Endothelial cell of umbilical vein (primary cell): ENCODE data around the gene ROBO2. TPM values are rescaled to one million over a fixed set of nuclear protein-coding genes. Genes with fewer than 3 reads are reported as not detected.

Experiments
- BruUV-seq: library from RNA; stranded (reverse); fragments of 400-500 nt; replicated peaks from 2 replicates; lab custom pipeline; 2021; lab: Mats Ljungman, UMichigan
- CTCF ChIA-PET: fragments of 300-600, 350-600 bp; sonication (Branson Sonifier 250); formaldehyde crosslinking; loops from one replicate; lab custom pipeline; 2021; ENCODE audit warnings: antibody characterized with exemption, inconsistent platforms; lab: Charles Lee
- POLR2A ChIA-PET: fragments of 300-600, 350-600 bp; sonication (Branson Sonifier 250); formaldehyde crosslinking; loops from one replicate; lab custom pipeline; 2021; ENCODE audit warnings: antibody characterized with exemption, inconsistent platforms; lab: Charles Lee
- DNase-seq: peaks from one replicate; pipeline ENCODE4 v3.0.0-alpha.2; 2011; ENCODE audit warnings: low read depth, low spot score
- FAIRE-seq: peaks from 2 replicates; lab custom pipeline; 2011; peaks lifted over from hg19 to GRCh38; lab: Jason Lieb, UNC
- H2AFZ ChIP-seq: 2 replicates; pipeline ENCODE4 v1.6.0; 2012; ENCODE audit warnings: low read depth, low read length, control low read depth, inconsistent platforms
- H3K27ac ChIP-seq: 2 replicates; pipeline ENCODE4 v1.5.1; 2011; ENCODE audit warnings: low read depth, mild to moderate bottlenecking, control low read depth, low read length, moderate library complexity; ENCODE audit not compliant: insufficient read depth
- H3K27me3 ChIP-seq, 2 experiments: 2 replicates each; pipeline versions ENCODE4 v1.6.0 to v1.6.1; 2011; ENCODE audit warnings: low read length in 2 of 2, mixed read lengths in 1 of 2; ENCODE audit not compliant: control insufficient read depth in 2 of 2, insufficient read depth in 2 of 2
- H3K36me3 ChIP-seq, 2 experiments: 2 replicates in 1 of 2; 3 replicates in 1 of 2; pipeline ENCODE4 v1.5.1; 2011; ENCODE audit warnings: low read length in 2 of 2, mild to moderate bottlenecking in 1 of 2, moderate library complexity in 1 of 2; ENCODE audit not compliant: control insufficient read depth in 2 of 2, insufficient read depth in 2 of 2; ENCODE audit errors: extremely low read depth in 1 of 2
- H3K4me1 ChIP-seq: 3 replicates; pipeline ENCODE4 v1.5.1; 2011; ENCODE audit warnings: mild to moderate bottlenecking, low read length; ENCODE audit not compliant: control insufficient read depth, insufficient read depth; ENCODE audit errors: extremely low read depth
- H3K4me2 ChIP-seq: 2 replicates; pipeline ENCODE4 v1.6.1; 2011; ENCODE audit warnings: low read length, control low read depth, mixed read lengths; ENCODE audit not compliant: insufficient read depth
- H3K4me3 ChIP-seq, 3 experiments: fragments of 200-600 bp in 1 of 3; sonication (generic), shearing (Covaris generic) in 1 of 3; replicated peaks in 1 of 3; 2 replicates each; pipeline ENCODE4 v1.5.1; 2011 to 2016; ENCODE audit warnings: control low read depth in 3 of 3, low read length in 3 of 3, mild to moderate bottlenecking in 2 of 3, inconsistent platforms in 1 of 3, low read depth in 1 of 3, moderate library complexity in 1 of 3; ENCODE audit not compliant: insufficient read depth in 1 of 3
- H3K79me2 ChIP-seq: 2 replicates; pipeline ENCODE4 v1.6.0; 2012; ENCODE audit warnings: low read length, inconsistent platforms; ENCODE audit not compliant: control insufficient read depth, insufficient read depth
- H3K9ac ChIP-seq: replicated peaks from 2 replicates; pipeline ENCODE3; 2011; ENCODE audit warnings: low read length, control low read depth; ENCODE audit not compliant: insufficient read depth; ENCODE audit errors: extremely low read depth
- H3K9me1 ChIP-seq: replicated peaks from 3 replicates; pipeline ENCODE4 v1.6.0; 2011; ENCODE audit warnings: mild to moderate bottlenecking, low read length; ENCODE audit not compliant: control insufficient read depth, insufficient read depth; ENCODE audit errors: extremely low read depth
- H3K9me3 ChIP-seq: replicated peaks from 2 replicates; pipeline ENCODE4 v1.5.1; 2012; ENCODE audit warnings: low read length, inconsistent platforms; ENCODE audit not compliant: control insufficient read depth, insufficient read depth
- H4K20me1 ChIP-seq: replicated peaks from 2 replicates; pipeline ENCODE3; 2011; ENCODE audit warnings: mild to moderate bottlenecking, low read length; ENCODE audit not compliant: control insufficient read depth, insufficient read depth; ENCODE audit errors: extremely low read depth
- EZH2 ChIP-seq: IDR thresholded peaks from 2 replicates; pipeline ENCODE4 v1.6.1; 2012; ENCODE audit warnings: borderline replicate concordance, low read depth, mild to moderate bottlenecking, moderate library complexity, low read length, inconsistent platforms; ENCODE audit not compliant: severe bottlenecking
- FOS ChIP-seq: IDR thresholded peaks from 2 replicates; pipeline ENCODE4 v1.6.1; 2011; ENCODE audit warnings: mild to moderate bottlenecking, low read length, moderate library complexity, borderline replicate concordance; ENCODE audit not compliant: insufficient read depth
- GATA2 ChIP-seq: IDR thresholded peaks from 2 replicates; pipeline ENCODE4 v1.7.0; 2011; ENCODE audit warnings: low read depth, mild to moderate bottlenecking, moderate library complexity, mixed read lengths, low read length; ENCODE audit not compliant: insufficient read length, insufficient read depth
- JUN ChIP-seq: IDR thresholded peaks from 2 replicates; pipeline ENCODE4 v1.6.1; 2011; ENCODE audit warnings: borderline replicate concordance, low read depth; ENCODE audit not compliant: insufficient read length, insufficient read depth
- MYC ChIP-seq: IDR thresholded peaks from one replicate; pipeline ENCODE4 v1.6.1; 2011; ENCODE audit warnings: mild to moderate bottlenecking, low read depth, low read length
- POLR2A ChIP-seq: IDR thresholded peaks from 2 replicates; pipeline ENCODE4 v1.6.1; 2012; ENCODE audit warnings: low read depth, mild to moderate bottlenecking, control low read depth, low read length
- POLR2AphosphoS5 ChIP-seq: IDR thresholded peaks from 2 replicates; pipeline ENCODE4 v1.6.1; 2012; ENCODE audit warnings: low read depth, mild to moderate bottlenecking, control low read depth, low read length, moderate library complexity; ENCODE audit not compliant: insufficient read depth
- dilution Hi-C: fragments of 300-500 bp; cut with MboI; formaldehyde crosslinking; loops from one replicate; pipeline ENCODE4 v1.15.0; 2019; ENCODE audit warnings: low sequenced_read_pairs; ENCODE audit not compliant: extremely low pct_ligation_motif_present
- intact Hi-C: fragments of 100-400 bp; cut with micrococcal nuclease; formaldehyde crosslinking; loops from one replicate; pipeline ENCODE4 v1.10.0; 2022
- polyA plus RNA-seq, 4 experiments: library from polyadenylated mRNA; depleted of rRNA in 3 of 4; stranded (reverse) in 3 of 4; unstranded in 1 of 4; fragments of >200 nt; gene quantifications; 2 replicates each; pipeline versions ENCODE4 v1.2.1 to v1.2.3, GENCODE V29; 2011 to 2012; ENCODE audit warnings: missing spikeins in 1 of 4
- total RNA-seq: library from RNA; stranded (reverse); gene quantifications from 2 replicates; pipeline ENCODE4 v1.2.3, GENCODE V29; 2021
- TF ChIP-seq, protein P1 (sequence below): IDR thresholded peaks from 2 replicates; pipeline ENCODE4 v1.6.1; 2011; ENCODE audit not compliant: insufficient read depth, insufficient read length
- TF ChIP-seq, protein P2 (sequence below), 2 donors: IDR thresholded peaks; 1 replicate in 1 of 2; 2 replicates in 1 of 2; pipeline ENCODE4 v1.5.1; 2011; ENCODE audit warnings: low read length in 2 of 2, mild to moderate bottlenecking in 2 of 2, moderate library complexity in 2 of 2, control low read depth in 1 of 2, inconsistent platforms in 1 of 2, low read depth in 1 of 2; ENCODE audit not compliant: insufficient read depth in 1 of 2; ENCODE audit errors: extremely low read depth in 1 of 2

The ROBO2 gene
- total and polyA plus RNA-seq, 2 donors (not counting 3 experiments of a cell fraction or from before 2014, with no cell fraction given), result not detected

DNA sequence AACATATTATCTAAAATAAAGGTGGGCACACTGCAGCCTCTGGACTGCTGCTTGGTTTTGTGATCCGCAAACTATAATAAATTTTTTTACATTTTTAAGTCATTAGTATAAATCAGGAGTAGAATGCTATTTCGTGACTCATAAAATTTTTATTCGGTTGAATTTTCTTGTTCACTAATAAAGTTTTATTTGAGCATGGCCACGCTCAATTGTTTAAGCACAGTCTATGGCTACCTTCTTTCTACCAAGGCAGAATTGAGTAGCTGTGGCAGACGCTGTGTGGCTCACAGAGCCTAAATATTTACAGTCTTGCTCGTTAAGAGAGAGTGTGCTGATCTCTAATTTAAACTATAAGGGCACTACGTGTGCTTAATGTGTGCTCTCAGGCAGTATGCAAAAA is 28.9 kb downstream of the ROBO2 start:
- Histone ChIP-seq H4K20me1 (no peaks in the 10 kb centered on the region), H3K9me3 (no peaks in the 10 kb centered on the region), H3K4me2 (no peak overlapping the region), H3K36me3 (no peaks in the 10 kb centered on the region), H3K27me3 (no peaks in the 10 kb centered on the region), H3K9me1 (no peaks in the 10 kb centered on the region), H3K27ac (no peak overlapping the region), H3K4me3 (no peak overlapping the region), H3K4me1 (no peaks in the 10 kb centered on the region), H3K79me2 (no peaks in the 10 kb centered on the region), H3K9ac (no peak overlapping the region), H2AFZ (no peak overlapping the region)
- no peak for DNase-seq
- dilution Hi-C loops (no loop called here), intact Hi-C loops (no loop called here)
- POLR2A ChIA-PET, result no interaction called here
- no TSS peak for BruUV-seq
- FAIRE-seq, result no peak
- TF ChIP-seq EZH2, result no peak
- no peak for TF ChIP-seq JUN
- no peak for TF ChIP-seq FOS
- no peak for TF ChIP-seq MYC
- no peak for TF ChIP-seq POLR2A
- TF ChIP-seq GATA2, result no peak
- TF ChIP-seq POLR2AphosphoS5, result no peak
- TF ChIP-seq, protein P1, sequence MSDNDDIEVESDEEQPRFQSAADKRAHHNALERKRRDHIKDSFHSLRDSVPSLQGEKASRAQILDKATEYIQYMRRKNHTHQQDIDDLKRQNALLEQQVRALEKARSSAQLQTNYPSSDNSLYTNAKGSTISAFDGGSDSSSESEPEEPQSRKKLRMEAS, result no peak
- TF ChIP-seq, protein P2, sequence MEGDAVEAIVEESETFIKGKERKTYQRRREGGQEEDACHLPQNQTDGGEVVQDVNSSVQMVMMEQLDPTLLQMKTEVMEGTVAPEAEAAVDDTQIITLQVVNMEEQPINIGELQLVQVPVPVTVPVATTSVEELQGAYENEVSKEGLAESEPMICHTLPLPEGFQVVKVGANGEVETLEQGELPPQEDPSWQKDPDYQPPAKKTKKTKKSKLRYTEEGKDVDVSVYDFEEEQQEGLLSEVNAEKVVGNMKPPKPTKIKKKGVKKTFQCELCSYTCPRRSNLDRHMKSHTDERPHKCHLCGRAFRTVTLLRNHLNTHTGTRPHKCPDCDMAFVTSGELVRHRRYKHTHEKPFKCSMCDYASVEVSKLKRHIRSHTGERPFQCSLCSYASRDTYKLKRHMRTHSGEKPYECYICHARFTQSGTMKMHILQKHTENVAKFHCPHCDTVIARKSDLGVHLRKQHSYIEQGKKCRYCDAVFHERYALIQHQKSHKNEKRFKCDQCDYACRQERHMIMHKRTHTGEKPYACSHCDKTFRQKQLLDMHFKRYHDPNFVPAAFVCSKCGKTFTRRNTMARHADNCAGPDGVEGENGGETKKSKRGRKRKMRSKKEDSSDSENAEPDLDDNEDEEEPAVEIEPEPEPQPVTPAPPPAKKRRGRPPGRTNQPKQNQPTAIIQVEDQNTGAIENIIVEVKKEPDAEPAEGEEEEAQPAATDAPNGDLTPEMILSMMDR (IDR thresholded peaks at IDR 0.05; ENCODE audit: extremely low read depth in 1 of 2, insufficient read depth in 1 of 2, low read depth in 1 of 2, low read length in 2 of 2), result no peak
- CTCF ChIA-PET, result no interaction called here
